Fibroblast of skin of right biceps (primary cell): Measurements from ENCODE around the gene PARD6B.
"Not testable (repeated sequence)": the region's sequence is repeated elsewhere in the genome, so short reads cannot be mapped to it uniquely, and the experiment has no call there.

Experiments
- DNase-seq: peaks from one replicate; pipeline ENCODE4 v3.0.0-alpha.2; 2013

The PARD6B gene

DNA sequence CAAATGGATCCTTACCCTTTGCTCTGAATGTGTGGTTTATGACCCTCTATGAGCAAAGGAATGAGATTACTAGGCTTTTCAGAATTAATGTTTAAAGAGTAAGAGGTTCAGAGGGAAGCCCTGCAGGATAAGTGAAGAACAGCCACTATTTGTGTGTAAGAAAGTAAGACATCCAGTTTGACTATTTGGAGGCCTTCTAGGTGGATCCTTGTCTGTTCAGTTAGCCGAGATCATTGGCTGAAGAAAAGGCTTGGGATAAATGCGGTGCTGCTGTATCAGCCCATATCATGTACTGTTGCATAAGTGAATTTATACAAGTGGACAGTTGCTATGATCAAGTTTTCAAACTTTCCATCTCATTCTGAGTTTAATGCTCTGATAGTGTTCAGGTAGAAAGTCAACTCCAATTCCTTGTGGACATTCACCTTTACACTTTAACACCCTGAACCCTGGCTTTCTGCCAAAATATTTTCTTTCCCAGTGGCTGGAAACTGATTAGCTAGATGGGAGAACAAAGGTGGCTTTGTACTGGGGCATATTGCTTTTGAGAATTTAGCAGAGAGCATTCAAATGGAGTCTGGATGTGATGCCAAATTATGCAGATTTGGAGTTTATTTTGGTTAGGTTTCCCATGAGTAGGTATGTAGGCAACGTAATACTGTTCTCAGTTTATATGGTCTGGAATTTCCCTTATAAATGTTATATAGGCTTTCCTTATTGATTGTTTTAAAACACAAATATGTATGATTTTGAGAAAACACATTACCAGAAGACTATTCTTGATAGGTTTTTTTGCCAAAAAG lies 15.0 kb downstream of the PARD6B start:
- no peak for DNase-seq

GRCh38 chr20:50747275-50747674 lies 15.9 kb downstream of the PARD6B start:
- DNase-seq: no peak

DNA sequence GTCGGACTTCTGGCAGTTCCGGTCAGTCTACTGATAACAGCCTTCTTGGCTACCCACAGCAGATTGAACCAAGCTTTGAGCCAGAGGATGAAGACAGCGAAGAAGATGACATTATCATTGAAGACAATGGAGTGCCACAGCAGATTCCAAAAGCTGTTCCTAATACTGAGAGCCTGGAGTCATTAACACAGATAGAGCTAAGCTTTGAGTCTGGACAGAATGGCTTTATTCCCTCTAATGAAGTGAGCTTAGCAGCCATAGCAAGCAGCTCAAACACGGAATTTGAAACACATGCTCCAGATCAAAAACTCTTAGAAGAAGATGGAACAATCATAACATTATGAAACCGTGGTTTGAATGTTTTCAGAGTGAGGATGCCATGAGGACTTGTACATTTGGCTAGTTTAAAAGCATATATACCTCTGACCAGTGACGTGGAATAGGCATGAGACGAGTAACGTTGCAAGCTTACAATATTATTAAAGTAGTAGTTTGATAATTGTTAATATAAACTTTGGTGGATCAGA lies 18.8 kb downstream of the PARD6B start:
- DNase-seq: no peak

DNA sequence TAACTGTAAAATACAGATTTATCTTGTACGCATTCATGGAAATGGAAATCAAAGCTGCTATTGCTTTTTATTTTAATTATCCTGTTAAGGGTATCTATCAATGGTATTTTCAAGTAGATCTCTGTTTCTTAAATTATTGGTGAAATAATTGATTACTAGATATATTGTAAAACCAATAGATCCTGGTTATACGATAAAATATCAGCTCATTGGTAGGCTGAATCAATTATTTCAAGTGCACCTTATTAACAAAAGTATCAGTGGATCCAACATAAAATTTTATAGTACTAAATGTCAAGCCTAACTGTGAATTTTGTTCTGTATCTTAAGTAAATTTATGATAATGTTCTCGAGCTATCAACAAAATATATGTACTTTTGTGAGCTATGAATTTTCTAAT lies 21.8 kb downstream of the PARD6B start:
- no peak for DNase-seq

DNA sequence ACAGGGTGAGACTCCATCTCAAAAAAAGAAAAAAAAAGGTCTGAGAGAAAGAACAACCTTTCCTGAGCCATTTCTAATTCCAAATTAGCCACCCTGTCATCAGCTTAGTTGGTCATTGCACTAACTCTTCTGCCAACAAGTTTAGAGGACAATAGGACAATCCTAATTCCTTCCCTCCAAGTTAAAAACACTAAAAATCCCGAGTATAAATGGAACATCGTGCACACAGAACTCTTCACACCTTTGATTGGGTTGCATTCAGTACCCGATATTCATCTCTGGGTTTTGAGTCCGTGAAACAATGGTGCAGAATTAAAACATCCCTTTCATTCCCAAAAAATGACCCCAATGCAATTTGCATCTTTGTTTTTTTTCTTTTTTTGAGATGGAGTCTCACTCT lies 23.0 kb downstream of the PARD6B start:
- DNase-seq: no peak

DNA sequence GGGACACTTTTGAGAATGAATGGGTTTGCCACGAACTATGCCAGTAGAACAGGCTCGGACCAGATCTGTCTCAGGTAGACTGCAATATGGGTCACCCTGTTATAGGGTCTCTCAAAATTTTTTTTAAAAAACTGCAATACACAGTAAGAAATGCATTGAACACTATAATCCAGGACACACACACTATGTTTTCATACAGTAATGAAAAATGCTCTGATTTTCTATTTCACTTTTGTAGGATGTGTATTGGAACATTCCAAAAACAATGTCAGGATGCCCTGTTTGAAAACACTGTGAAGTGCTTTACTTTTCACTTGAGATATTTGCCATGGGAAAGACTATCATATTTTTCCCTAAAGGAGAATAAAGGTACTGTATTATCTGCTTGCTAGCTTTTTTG lies 25.1 kb downstream of the PARD6B start:
- DNase-seq: no peak

DNA sequence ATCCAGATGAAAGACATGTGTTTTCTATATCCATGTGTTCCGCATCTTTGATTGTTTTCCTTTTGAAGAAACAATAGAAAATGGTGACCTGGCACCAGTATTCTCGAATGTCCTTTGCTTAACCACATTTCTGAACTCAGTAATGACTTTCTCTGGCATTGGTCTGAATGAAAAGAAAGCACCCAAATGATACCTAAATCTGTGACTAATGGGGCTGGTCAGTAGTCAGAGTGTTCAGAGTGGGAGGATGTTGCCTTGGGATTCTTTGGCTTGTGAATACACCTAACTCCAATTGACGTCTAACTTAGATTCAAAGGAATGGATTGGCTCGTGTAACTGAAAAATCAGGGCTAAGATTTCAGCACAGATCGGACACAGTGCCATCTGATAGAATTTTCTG lies 27.1 kb downstream of the PARD6B start:
- DNase-seq: no peak

DNA sequence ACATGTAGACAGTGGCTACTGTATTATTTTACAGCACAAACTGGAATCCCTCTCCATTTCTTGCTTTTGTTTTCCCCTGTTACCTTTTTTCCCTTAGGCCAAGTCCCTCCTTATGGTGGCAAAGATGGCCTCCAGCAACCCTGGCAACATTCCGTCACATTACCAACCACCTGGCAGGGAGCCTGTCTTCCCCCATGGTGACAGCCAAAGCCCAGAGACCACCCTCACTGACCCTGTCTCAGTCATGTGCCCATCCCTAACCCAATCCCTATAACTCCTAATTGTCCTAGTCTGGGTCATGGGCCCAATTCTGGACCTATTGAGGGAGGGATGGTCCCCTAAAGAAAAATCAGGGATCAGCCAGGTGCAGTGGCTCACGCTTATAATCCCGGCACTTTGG lies 27.6 kb downstream of the PARD6B start:
- no peak for DNase-seq

GRCh38 chr20:50759678-50760077 lies 28.3 kb downstream of the PARD6B start:
- DNase-seq: no peak

DNA sequence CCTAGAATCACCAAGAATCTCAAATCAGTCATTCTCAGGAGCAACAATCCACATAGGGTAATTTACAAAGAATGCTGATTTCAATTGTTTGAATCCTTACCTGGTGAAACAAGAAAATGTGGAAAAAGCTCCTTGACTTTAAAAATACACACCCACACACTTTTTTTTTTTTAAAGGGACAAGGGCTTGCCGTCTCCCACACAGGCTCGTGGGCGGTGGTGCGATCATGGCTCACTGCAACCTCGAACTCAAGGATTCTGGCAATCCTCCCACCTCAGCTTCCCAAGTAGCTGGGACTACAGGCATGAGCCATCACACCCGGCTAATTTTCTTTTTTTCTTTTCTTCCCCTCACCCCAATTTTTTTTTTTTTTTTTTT lies 30.7 kb downstream of the PARD6B start:
- DNase-seq: peak; percentile 48

GRCh38 chr20:50762435-50763220 lies 31.2 kb downstream of the PARD6B start:
- DNase-seq: peak; percentile 61

DNA sequence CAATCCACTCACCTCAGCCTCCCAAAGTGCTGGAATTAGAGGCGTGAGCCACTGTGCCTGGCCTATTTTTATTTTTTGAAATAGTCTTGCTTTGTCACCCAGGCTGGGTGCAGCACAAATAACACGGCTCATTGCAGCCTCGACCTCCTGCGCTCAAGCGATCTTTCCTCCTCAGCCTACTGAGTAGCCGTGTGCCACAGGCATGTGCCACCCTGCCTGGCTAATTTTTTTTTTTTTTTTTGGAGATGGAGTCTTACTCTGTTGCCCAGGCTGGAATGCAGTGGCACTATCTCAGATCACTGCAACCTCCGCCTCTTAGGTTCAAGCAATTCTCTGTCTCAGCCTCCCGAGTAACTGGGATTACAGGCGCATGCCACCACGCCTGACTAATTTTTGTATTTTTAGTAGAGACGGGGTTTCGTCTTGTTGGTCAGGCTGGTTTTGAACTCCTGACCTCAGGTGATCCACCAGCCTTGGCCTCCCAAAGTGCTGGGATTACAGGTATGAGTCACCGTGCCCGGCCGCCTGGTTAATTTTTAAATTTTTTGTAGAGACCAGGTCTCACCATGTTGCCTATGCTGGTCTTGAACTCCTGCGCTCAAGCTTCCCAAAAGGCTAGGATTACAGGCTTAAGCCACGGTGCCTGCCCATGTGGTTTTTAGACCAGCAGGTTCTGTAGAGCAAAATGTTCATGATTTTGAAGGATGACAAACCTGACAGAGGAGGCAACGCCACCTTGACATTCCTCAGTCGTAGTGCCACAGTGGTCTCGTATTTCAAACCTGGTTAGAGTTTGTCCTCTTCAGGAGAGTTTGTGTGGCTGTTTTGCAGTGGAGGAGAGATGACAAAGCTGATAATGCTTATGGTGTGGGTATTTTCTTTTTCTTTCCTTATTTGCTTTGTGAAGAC lies 32.4 kb downstream of the PARD6B start:
- DNase-seq: not testable (repeated sequence)

- not testable (repeated sequence) for DNase-seq
These were observed 33.9 kb downstream of the PARD6B start for GRCh38 chr20:50765251-50765650.

GRCh38 chr20:50765674-50766073 lies 34.3 kb downstream of the PARD6B start:
- DNase-seq: no peak

GRCh38 chr20:50766955-50767809 lies 35.8 kb downstream of the PARD6B start:
- peak; percentile 26 for DNase-seq

GRCh38 chr20:50768991-50769390 lies 37.6 kb downstream of the PARD6B start:
- not testable (repeated sequence) for DNase-seq

DNA sequence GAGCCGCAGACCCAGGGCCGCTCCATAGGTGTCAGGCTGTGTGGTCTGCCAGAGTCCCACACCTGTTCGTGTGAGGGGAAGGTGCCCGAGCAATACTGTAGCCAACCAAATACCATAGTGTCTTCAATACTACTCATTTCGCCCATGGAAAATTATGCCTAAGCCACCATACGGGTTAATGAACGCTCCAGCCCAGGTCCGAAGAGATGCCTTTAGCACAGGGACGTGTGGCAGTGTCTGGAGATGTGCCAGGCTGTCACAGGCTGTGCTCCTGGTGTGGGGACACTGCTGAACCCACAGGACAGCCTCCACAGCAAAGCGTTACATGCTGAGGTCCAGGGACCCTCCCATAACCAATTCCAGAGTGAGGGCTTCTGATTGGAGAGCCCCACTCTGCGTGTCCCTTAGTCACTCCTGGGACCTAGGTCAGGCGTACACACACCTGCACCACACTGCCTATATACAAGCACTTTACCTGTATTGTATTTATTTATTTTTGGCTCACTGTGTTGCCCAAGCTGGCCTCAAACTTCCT lies 38.2 kb downstream of the PARD6B start:
- not testable (repeated sequence) for DNase-seq

- DNase-seq: peak; percentile 36
These were observed 40.2 kb downstream of the PARD6B start for GRCh38 chr20:50771419-50772080.

DNA sequence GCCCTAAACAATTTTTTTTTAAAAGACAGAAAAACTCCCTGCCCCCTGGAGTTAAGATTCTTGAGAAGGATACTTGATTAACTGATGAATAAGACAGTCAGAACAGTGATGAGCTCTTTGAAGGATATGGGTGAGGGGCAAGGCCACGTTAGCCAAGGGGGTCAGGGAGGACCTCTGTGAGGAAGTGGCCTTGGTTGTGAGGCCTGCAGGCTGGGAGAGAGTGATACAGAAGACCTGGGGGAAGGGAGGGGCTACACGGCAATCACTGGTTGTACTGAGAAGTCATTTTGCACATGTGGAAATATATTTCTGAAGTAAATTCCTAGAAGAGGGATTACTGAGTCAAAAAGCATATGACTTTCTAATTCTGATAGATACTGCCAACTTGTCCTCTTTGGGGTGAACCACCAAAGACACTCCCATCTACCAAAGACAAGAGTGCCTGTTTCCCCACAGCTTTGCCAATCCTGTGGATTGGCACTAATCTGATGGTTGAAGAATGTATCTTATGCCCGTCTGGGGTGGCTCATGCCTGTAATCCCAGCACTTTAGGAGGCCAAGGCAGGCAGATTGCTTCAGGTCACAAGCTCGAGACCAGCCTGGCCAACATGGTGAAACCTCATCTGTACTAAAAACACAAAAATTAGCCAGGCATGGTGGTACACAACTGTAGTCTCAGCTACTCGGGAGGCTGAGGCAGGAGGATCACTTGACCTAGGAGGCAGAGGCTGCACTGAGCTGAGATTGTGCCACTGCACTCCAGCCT lies 41.2 kb downstream of the PARD6B start:
- DNase-seq: no peak

DNA sequence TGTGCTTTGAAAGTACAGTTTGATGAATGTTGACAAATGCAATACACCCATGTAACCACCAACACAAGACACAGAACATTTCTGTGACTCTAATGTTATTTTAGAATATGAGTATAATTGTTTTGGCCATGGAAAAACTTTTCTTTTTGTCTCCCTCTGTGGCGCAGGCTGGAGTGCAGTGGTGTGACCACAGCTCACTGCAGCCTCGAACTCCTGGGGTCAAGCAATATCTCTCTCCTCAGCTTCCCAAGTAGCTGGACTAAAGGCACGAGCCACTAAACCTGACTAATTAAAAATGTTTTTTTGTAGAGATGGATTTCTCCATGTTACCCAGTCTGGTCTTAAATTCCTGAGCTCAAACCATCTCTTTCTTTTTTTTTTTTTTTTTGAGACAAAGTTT lies 43.1 kb downstream of the PARD6B start:
- no peak for DNase-seq
